Measurements from ENCODE around the gene TSSC4. TPM values are rescaled to one million over a fixed set of nuclear protein-coding genes. Genes with fewer than 3 reads are reported as not detected.
A peak's percentile ranks its signal among the peaks of the same experiment; 100 is the strongest.

The TSSC4 gene
- total RNA-seq, 4 donors from 2014 or later: 24.2 to 35.5 (median 29.6) TPM

DNA sequence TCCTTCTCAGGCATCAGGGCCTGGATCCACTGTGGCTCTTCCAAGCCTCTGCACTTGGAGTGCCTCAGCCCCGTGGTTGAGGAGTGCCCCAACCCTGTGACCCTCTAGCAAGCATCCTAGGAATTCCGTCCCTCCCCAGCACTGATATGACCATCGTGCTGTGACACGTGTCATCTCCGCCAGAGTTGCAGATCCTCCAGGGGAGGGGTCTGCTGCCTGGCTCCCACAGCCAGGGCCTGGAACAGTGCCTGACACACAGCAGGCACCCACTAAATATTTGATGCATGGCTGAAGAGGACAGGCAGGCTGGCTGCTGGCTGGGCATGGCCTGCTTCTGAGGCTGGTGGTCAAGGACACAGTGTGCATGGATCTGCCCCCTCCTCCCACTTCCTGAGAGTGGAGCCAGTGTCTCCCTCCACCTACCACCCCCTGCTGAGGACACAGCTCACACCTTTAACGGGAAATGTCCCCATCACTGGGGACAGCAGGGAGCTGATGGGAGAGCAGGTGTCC lies 25.2 kb upstream of the TSSC4 start:
- Histone ChIP-seq H3K4me3 (no peak overlapping the region), H3K4me1 (peaks cover 19 to 41% (median 22%) of the 10 kb centered on the region in 3 donors), H3K36me3 (no peaks in the 10 kb centered on the region), H3K9me3 (no peaks in the 10 kb centered on the region), H3K27me3 (no peaks in the 10 kb centered on the region), H3K27ac (no peak overlapping the region)
- no peak for DNase-seq
- 75 to 85% methylated on average over 6 of the region's 6 CpGs for WGBS, 2 donors
- TF ChIP-seq, protein P1, sequence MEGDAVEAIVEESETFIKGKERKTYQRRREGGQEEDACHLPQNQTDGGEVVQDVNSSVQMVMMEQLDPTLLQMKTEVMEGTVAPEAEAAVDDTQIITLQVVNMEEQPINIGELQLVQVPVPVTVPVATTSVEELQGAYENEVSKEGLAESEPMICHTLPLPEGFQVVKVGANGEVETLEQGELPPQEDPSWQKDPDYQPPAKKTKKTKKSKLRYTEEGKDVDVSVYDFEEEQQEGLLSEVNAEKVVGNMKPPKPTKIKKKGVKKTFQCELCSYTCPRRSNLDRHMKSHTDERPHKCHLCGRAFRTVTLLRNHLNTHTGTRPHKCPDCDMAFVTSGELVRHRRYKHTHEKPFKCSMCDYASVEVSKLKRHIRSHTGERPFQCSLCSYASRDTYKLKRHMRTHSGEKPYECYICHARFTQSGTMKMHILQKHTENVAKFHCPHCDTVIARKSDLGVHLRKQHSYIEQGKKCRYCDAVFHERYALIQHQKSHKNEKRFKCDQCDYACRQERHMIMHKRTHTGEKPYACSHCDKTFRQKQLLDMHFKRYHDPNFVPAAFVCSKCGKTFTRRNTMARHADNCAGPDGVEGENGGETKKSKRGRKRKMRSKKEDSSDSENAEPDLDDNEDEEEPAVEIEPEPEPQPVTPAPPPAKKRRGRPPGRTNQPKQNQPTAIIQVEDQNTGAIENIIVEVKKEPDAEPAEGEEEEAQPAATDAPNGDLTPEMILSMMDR (IDR thresholded peaks at IDR 0.05): no peak
- TF ChIP-seq POLR2A (IDR thresholded peaks at IDR 0.05): no peak
- intact Hi-C loops (cut with DNase I): no loop called here

- TF ChIP-seq, protein P1 (IDR thresholded peaks at IDR 0.05): no peak
- TF ChIP-seq POLR2A (IDR thresholded peaks at IDR 0.05): no peak
These were observed 24.5 kb upstream of the TSSC4 start for GRCh38 chr11:2375964-2376551.

DNA sequence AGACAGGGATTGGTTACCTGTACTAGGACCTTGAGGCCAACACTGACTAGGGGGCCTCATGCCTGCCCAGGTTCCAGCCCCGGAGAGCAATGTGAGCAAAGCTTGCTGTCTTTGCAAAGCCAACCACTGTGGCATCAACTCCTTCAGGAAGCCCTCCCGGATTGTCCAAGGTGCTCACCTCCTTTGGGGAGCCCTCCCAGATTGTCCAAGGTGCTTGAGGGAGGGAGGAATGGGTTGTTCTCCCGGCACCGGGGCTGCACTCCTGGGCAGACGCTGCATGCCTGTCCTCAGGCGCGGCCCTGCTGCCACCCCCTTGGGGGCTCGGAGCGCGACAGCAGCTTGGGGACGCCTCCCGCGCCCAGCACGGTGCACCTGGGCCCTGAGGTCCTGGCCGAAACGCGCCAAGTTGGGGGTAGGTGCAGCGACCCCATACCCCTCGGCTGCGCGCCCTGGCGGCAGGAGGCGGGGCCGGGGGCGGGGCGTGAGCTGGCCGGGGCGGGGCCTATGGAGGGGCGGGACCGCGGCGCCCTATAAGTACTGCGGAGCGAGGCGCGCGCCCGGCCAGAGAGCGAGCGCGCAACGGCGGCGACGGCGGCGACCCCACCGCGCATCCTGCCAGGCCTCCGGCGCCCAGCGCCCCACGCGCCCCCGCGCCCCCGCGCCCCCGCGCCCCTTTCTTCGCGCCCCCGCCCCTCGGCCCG lies 23.6 kb upstream of the TSSC4 start, which contains the start of gene CD81:
Gene CD81, plus strand, starts transcription at position 560 of the 701 bp plus-strand sequence. CDS start 240 bp downstream, outside the sequence.
- Histone ChIP-seq H3K27me3 (no peaks in the 10 kb centered on the region), H3K4me3 (peak within 1 kb of the TSS; percentile 78 to 97 (median 92)), H3K9me3 (no peaks in the 10 kb centered on the region), H3K4me1 (peaks cover 34 to 56% (median 35%) of the 10 kb centered on the region in 3 donors), H3K36me3 (no peaks in the 10 kb centered on the region), H3K27ac (peak within 1 kb of the TSS; percentile 96 to 99 (median 98))
- no peak for DNase-seq
- intact Hi-C loops (cut with DNase I): no loop called here
- WGBS, 2 donors: no CpG with 5 or more reads among the region's 65 CpGs
- peak in 2 of 4 donors; percentile 29 to 47 for TF ChIP-seq POLR2A (IDR thresholded peaks at IDR 0.05)
- TF ChIP-seq, protein P1 (IDR thresholded peaks at IDR 0.05): no peak

More at GRCh38 chr11:2375964-2376551, 24.5 kb upstream of the TSSC4 start:
- Histone ChIP-seq H3K9me3 (no peaks in the 10 kb centered on the region), H3K27me3 (no peaks in the 10 kb centered on the region), H3K36me3 (no peaks in the 10 kb centered on the region), H3K27ac (no peak overlapping the region), H3K4me1 (peaks cover 26 to 48% (median 28%) of the 10 kb centered on the region in 3 donors), H3K4me3 (no peak overlapping the region)
- WGBS, 2 donors: 80 to 84% methylated on average over 6 to 9 of the region's 16 CpGs
- intact Hi-C loops (cut with DNase I): no loop called here
- DNase-seq: no peak

DNA sequence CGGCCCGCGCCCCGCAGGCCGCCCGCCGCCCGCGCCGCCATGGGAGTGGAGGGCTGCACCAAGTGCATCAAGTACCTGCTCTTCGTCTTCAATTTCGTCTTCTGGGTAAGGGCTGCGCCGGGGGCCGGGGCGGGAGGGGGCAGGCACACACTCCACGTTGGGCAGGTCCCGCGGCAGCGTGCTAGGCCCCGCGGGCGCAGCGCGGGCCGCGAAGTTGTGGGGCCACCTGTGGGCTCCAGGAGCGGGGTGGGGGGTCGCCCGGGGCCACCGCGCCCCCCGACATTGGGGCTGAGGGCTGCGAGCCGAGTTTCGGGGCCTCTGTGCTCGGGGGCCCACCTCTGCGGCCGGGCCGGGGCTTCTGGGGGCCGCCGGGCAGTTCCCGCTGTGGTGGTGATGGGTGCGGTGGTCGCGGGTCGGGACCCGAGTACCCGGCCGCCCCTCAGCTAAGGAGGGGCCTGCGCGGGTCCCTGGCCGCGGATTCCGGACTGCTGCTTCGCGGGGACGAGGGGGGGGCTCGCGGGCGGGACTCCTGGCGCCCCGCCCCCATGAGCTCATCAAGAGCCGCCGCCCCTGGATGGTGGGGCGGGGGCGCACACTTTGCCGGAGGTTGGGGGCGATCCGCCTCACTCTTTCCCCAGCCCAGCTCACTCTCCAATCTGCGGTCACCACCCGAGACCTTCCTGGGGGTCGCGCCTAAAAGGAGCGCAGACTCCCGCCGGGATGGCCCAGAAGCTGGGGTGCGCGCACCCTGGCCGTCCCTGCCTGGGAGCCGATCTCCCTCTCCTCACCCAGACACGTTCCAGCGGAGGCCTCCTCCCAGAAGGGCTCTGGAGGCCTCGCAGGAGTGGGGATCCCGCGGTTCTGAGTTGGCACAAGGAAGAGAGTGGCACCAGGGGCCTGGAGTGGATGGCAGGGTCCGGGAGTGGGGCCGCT lies 22.8 kb upstream of the TSSC4 start:
- no peaks in the 10 kb centered on the region for H3K9me3 ChIP-seq
- H3K27ac ChIP-seq: peak overlapping the region; percentile 96 to 99 (median 98)
- TF ChIP-seq, protein P1 (IDR thresholded peaks at IDR 0.05): no peak
- no peak for TF ChIP-seq POLR2A (IDR thresholded peaks at IDR 0.05)
- peaks cover 43 to 65% (median 44%) of the 10 kb centered on the region in 3 donors for H3K4me1 ChIP-seq
- H3K36me3 ChIP-seq: no peaks in the 10 kb centered on the region
- no peaks in the 10 kb centered on the region for H3K27me3 ChIP-seq
- no peak for DNase-seq
- intact Hi-C loops (cut with DNase I): no loop called here
- WGBS, 2 donors: 0% methylated on average over 4 to 11 of the region's 88 CpGs
- peak overlapping the region; percentile 78 to 97 (median 92) for H3K4me3 ChIP-seq
